GM18873 (cell line): ENCODE data around the gene BMP7.

Experiments
- ATAC-seq: cut with Tn5 transposase; IDR thresholded peaks from one replicate; pipeline ENCODE4 v1.9.1; 2021; ENCODE audit warnings: mild to moderate bottlenecking, moderate library complexity, moderate number of reproducible peaks; ENCODE audit not compliant: unreplicated experiment, low FRiP score

The BMP7 gene

GRCh38 chr20:57214948-57215347 lies 51.5 kb downstream of the BMP7 start:
- no peak for ATAC-seq

GRCh38 chr20:57214427-57214826 lies 52.0 kb downstream of the BMP7 start:
- no peak for ATAC-seq

GRCh38 chr20:57213924-57214323 lies 52.5 kb downstream of the BMP7 start:
- ATAC-seq, result no peak

- ATAC-seq, result no peak
These were observed 53.1 kb downstream of the BMP7 start for GRCh38 chr20:57213291-57213690.

GRCh38 chr20:57212534-57213276 lies 53.7 kb downstream of the BMP7 start:
- ATAC-seq, result no peak

- ATAC-seq, result no peak
These were observed 54.4 kb downstream of the BMP7 start for GRCh38 chr20:57211908-57212533.

- no peak for ATAC-seq
These were observed 55.0 kb downstream of the BMP7 start for GRCh38 chr20:57211406-57211805.

- no peak for ATAC-seq
These were observed 55.5 kb downstream of the BMP7 start for GRCh38 chr20:57210911-57211280.

- no peak for ATAC-seq
These were observed 56.2 kb downstream of the BMP7 start for GRCh38 chr20:57210054-57210910.

GRCh38 chr20:57209413-57209812 lies 57.0 kb downstream of the BMP7 start:
- no peak for ATAC-seq

GRCh38 chr20:57208198-57208597 lies 58.2 kb downstream of the BMP7 start:
- ATAC-seq, result no peak

GRCh38 chr20:57207251-57207650 lies 59.2 kb downstream of the BMP7 start:
- ATAC-seq, result no peak

- ATAC-seq, result no peak
These were observed 60.7 kb downstream of the BMP7 start for GRCh38 chr20:57205606-57206219.

- ATAC-seq, result no peak
These were observed 62.5 kb downstream of the BMP7 start for GRCh38 chr20:57203986-57204385.

- ATAC-seq, result no peak
These were observed 63.2 kb downstream of the BMP7 start for GRCh38 chr20:57203204-57203603.

GRCh38 chr20:57202309-57202708 lies 64.1 kb downstream of the BMP7 start:
- no peak for ATAC-seq

GRCh38 chr20:57200882-57201695 lies 65.4 kb downstream of the BMP7 start:
- ATAC-seq, result no peak

- no peak for ATAC-seq
These were observed 66.6 kb downstream of the BMP7 start for GRCh38 chr20:57199656-57200405.
